SK-N-DZ (cell line): ENCODE data around the gene SEPHS1.
"Not testable (repeated sequence)": the region's sequence is repeated elsewhere in the genome, so short reads cannot be mapped to it uniquely, and the experiment has no call there.

Source experiments
- DNase-seq: peaks from one replicate; pipeline ENCODE4 v3.0.0-alpha.2; 2015; ENCODE audit warnings: low spot score

SEPHS1 gene

GRCh38 chr10:13365243-13365642 is 17.1 kb upstream of the SEPHS1 start:
- DNase-seq, result no peak

GRCh38 chr10:13360587-13360986 is 12.5 kb upstream of the SEPHS1 start:
- no peak for DNase-seq

- DNase-seq, result no peak
Observed at GRCh38 chr10:13356392-13356791, 8.3 kb upstream of the SEPHS1 start.

GRCh38 chr10:13354783-13355182 is 6.7 kb upstream of the SEPHS1 start:
- no peak for DNase-seq

- DNase-seq, result no peak
Observed at GRCh38 chr10:13352519-13352918, 4.4 kb upstream of the SEPHS1 start.

- DNase-seq, result no peak
Observed at GRCh38 chr10:13351340-13351915, 3.3 kb upstream of the SEPHS1 start.

GRCh38 chr10:13349463-13350274 is 1.6 kb upstream of the SEPHS1 start:
- peak; percentile 54 for DNase-seq

- DNase-seq, result peak; percentile 77
Observed at GRCh38 chr10:13347500-13348156, 465 bp downstream of the SEPHS1 start.

GRCh38 chr10:13347043-13347499 is 1.0 kb downstream of the SEPHS1 start:
- no peak for DNase-seq

- DNase-seq, result no peak
Observed at GRCh38 chr10:13346283-13347042, 1.6 kb downstream of the SEPHS1 start.

- no peak for DNase-seq
Observed at GRCh38 chr10:13340626-13341376, 7.3 kb downstream of the SEPHS1 start.

- DNase-seq, result peak; percentile 47
Observed at GRCh38 chr10:13340068-13340467, 8.0 kb downstream of the SEPHS1 start.

GRCh38 chr10:13338390-13339110 is 9.5 kb downstream of the SEPHS1 start:
- no peak for DNase-seq

- DNase-seq, result no peak
Observed at GRCh38 chr10:13337827-13338196, 10.3 kb downstream of the SEPHS1 start.

GRCh38 chr10:13337128-13337826 is 10.8 kb downstream of the SEPHS1 start:
- no peak for DNase-seq

GRCh38 chr10:13335881-13336280 is 12.2 kb downstream of the SEPHS1 start:
- no peak for DNase-seq

- DNase-seq, result no peak
Observed at GRCh38 chr10:13334556-13334955, 13.5 kb downstream of the SEPHS1 start.

GRCh38 chr10:13331646-13332045 is 16.4 kb downstream of the SEPHS1 start:
- no peak for DNase-seq

- not testable (repeated sequence) for DNase-seq
Observed at GRCh38 chr10:13330980-13331379, 17.1 kb downstream of the SEPHS1 start.

GRCh38 chr10:13329565-13329964 is 18.5 kb downstream of the SEPHS1 start:
- DNase-seq, result no peak
